HS-27A (cell line): Measurements from ENCODE around the gene HAVCR1.

ENCODE experiments used
- DNase-seq: peaks from one replicate; pipeline ENCODE4 v3.0.0-alpha.2; 2012; ENCODE audit warnings: low read depth, missing footprints

The HAVCR1 gene

GRCh38 chr5:156991714-156992113 lies 67.2 kb downstream of the HAVCR1 start:
- no peak for DNase-seq

DNA sequence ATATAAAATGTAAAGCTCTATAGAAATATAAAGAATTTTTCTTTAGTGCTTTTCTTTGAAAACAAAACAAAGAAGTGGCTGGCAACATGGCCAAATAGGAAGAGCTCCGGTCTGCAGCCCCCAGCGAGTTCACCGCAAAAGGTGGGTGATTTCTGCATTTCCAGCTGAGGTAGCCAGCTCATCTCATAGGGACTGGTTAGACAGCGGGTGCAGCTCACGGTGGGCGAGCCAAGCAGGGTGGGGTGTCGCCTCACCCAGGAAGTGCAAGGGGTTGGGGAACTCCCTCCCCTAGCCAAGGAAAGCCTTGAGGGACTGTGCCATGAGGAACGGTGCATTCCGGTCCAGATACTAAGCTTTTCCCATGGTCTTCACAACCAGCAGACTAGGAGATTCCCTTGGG lies 74.9 kb downstream of the HAVCR1 start:
- DNase-seq: no peak

GRCh38 chr5:156981481-156981880 lies 77.4 kb downstream of the HAVCR1 start:
- DNase-seq: no peak
